ENCODE measurements around the gene OR8K3. TPM values are rescaled to one million over a fixed set of nuclear protein-coding genes. Genes with fewer than 3 reads are reported as not detected.

OR8K3 gene
- total RNA-seq: not detected

- H3K4me1 ChIP-seq (ENCODE audit: insufficient read depth, low read length): no peaks in the 10 kb centered on the region
- H3K9me3 ChIP-seq (ENCODE audit: low read depth, low read length): peaks cover 6% of the 10 kb centered on the region
- no peaks in the 10 kb centered on the region for H3K27me3 ChIP-seq (ENCODE audit: insufficient read depth, low read length)
- no peak within 1 kb of the TSS for H3K4me3 ChIP-seq (ENCODE audit: low read length)
These were observed at the start of gene OR8K3 for GRCh38 chr11:56314844-56315243. OR8K3 (plus strand) TSS chr11:56315144; CDS start chr11:56318307, 3,163 bp downstream.

- no peaks in the 10 kb centered on the region for H3K27me3 ChIP-seq (ENCODE audit: insufficient read depth, low read length)
- H3K4me3 ChIP-seq (ENCODE audit: low read length): no peak overlapping the region
- H3K4me1 ChIP-seq (ENCODE audit: insufficient read depth, low read length): no peaks in the 10 kb centered on the region
- peaks cover 9% of the 10 kb centered on the region for H3K9me3 ChIP-seq (ENCODE audit: low read depth, low read length)
These were observed 43.9 kb upstream of the OR8K3 start for GRCh38 chr11:56271092-56271491.

GRCh38 chr11:56273854-56274253 is 41.1 kb upstream of the OR8K3 start, which contains the start of gene OR5T1:
OR5T1 (plus strand) TSS chr11:56274154; CDS start chr11:56275639, 1,485 bp downstream.
- Histone ChIP-seq H3K4me1 (ENCODE audit: insufficient read depth, low read length) (no peaks in the 10 kb centered on the region), H3K27me3 (ENCODE audit: insufficient read depth, low read length) (no peaks in the 10 kb centered on the region), H3K4me3 (ENCODE audit: low read length) (no peak within 1 kb of the TSS), H3K9me3 (ENCODE audit: low read depth, low read length) (peaks cover 9% of the 10 kb centered on the region)

GRCh38 chr11:56292154-56292553 is 22.8 kb upstream of the OR8K3 start, which contains the start of gene OR8H1:
OR8H1 (minus strand) TSS chr11:56292254; CDS start chr11:56291062, 1,192 bp downstream.
- H3K4me1 ChIP-seq (ENCODE audit: insufficient read depth, low read length): no peaks in the 10 kb centered on the region
- no peak within 1 kb of the TSS for H3K4me3 ChIP-seq (ENCODE audit: low read length)
- no peaks in the 10 kb centered on the region for H3K27me3 ChIP-seq (ENCODE audit: insufficient read depth, low read length)
- H3K9me3 ChIP-seq (ENCODE audit: low read depth, low read length): peaks cover 9% of the 10 kb centered on the region

GRCh38 chr11:56296898-56297297 is 18.0 kb upstream of the OR8K3 start:
- H3K9me3 ChIP-seq (ENCODE audit: low read depth, low read length): peaks cover 5% of the 10 kb centered on the region
- H3K27me3 ChIP-seq (ENCODE audit: insufficient read depth, low read length): no peaks in the 10 kb centered on the region
- H3K4me1 ChIP-seq (ENCODE audit: insufficient read depth, low read length): no peaks in the 10 kb centered on the region
- no peak overlapping the region for H3K4me3 ChIP-seq (ENCODE audit: low read length)

GRCh38 chr11:56307836-56308235 is 7.1 kb upstream of the OR8K3 start:
- no peaks in the 10 kb centered on the region for H3K4me1 ChIP-seq (ENCODE audit: insufficient read depth, low read length)
- peaks cover 20% of the 10 kb centered on the region for H3K9me3 ChIP-seq (ENCODE audit: low read depth, low read length)
- no peak overlapping the region for H3K4me3 ChIP-seq (ENCODE audit: low read length)
- no peaks in the 10 kb centered on the region for H3K27me3 ChIP-seq (ENCODE audit: insufficient read depth, low read length)

GRCh38 chr11:56331861-56332491 is 17.0 kb downstream of the OR8K3 start:
- no peak overlapping the region for H3K4me3 ChIP-seq (ENCODE audit: low read length)
- H3K9me3 ChIP-seq (ENCODE audit: low read depth, low read length): no peaks in the 10 kb centered on the region
- no peaks in the 10 kb centered on the region for H3K27me3 ChIP-seq (ENCODE audit: insufficient read depth, low read length)

GRCh38 chr11:56333156-56333555 is 18.2 kb downstream of the OR8K3 start:
- Histone ChIP-seq H3K9me3 (ENCODE audit: low read depth, low read length) (no peaks in the 10 kb centered on the region), H3K4me3 (ENCODE audit: low read length) (no peak overlapping the region), H3K4me1 (ENCODE audit: insufficient read depth, low read length) (no peaks in the 10 kb centered on the region), H3K27me3 (ENCODE audit: insufficient read depth, low read length) (no peaks in the 10 kb centered on the region)

More at GRCh38 chr11:56331861-56332491, 17.0 kb downstream of the OR8K3 start:
- no peaks in the 10 kb centered on the region for H3K4me1 ChIP-seq (ENCODE audit: insufficient read depth, low read length)

- Histone ChIP-seq H3K4me3 (ENCODE audit: low read length) (no peak overlapping the region), H3K27me3 (ENCODE audit: insufficient read depth, low read length) (no peaks in the 10 kb centered on the region), H3K9me3 (ENCODE audit: low read depth, low read length) (peaks cover 32% of the 10 kb centered on the region), H3K4me1 (ENCODE audit: insufficient read depth, low read length) (no peaks in the 10 kb centered on the region)
These were observed 25.3 kb downstream of the OR8K3 start for GRCh38 chr11:56340289-56340688.

- H3K27me3 ChIP-seq (ENCODE audit: insufficient read depth, low read length): no peaks in the 10 kb centered on the region
- peaks cover 14% of the 10 kb centered on the region for H3K9me3 ChIP-seq (ENCODE audit: low read depth, low read length)
- H3K4me3 ChIP-seq (ENCODE audit: low read length): no peak within 1 kb of the TSS
- H3K4me1 ChIP-seq (ENCODE audit: insufficient read depth, low read length): no peaks in the 10 kb centered on the region
These were observed 30.8 kb downstream of the OR8K3 start, which contains the start of gene OR8K1 for GRCh38 chr11:56345739-56346138. OR8K1 (plus strand) TSS chr11:56346039; CDS start chr11:56346039, 0 bp downstream.

- no peaks in the 10 kb centered on the region for H3K9me3 ChIP-seq (ENCODE audit: low read depth, low read length)
- no peaks in the 10 kb centered on the region for H3K27me3 ChIP-seq (ENCODE audit: insufficient read depth, low read length)
- no peaks in the 10 kb centered on the region for H3K4me1 ChIP-seq (ENCODE audit: insufficient read depth, low read length)
- H3K4me3 ChIP-seq (ENCODE audit: low read length): no peak within 1 kb of the TSS
These were observed 39.0 kb downstream of the OR8K3 start, which contains the start of gene OR8J1 for GRCh38 chr11:56353991-56354390. OR8J1 (plus strand) TSS chr11:56354291; CDS start chr11:56360247, 5,956 bp downstream.

Other genes starting within 250 kb of the OR8K3 start
- gene OR8I2, start 221.8 kb upstream of the OR8K3 start, total RNA-seq: not detected
- not detected for gene OR8H2, start 211.5 kb upstream of the OR8K3 start, total RNA-seq
- gene OR8H3, start 192.8 kb upstream of the OR8K3 start, total RNA-seq: not detected
- gene OR8J3, start 174.9 kb upstream of the OR8K3 start, total RNA-seq: not detected
- not detected for gene OR8K5, start 154.8 kb upstream of the OR8K3 start, total RNA-seq
- not detected for gene OR5J2, start 138.5 kb upstream of the OR8K3 start, total RNA-seq
- gene OR5T2, start 80.9 kb upstream of the OR8K3 start, total RNA-seq: not detected
- not detected for gene OR5T3, start 62.9 kb upstream of the OR8K3 start, total RNA-seq
- not detected for gene OR5T1, start 41.0 kb upstream of the OR8K3 start, total RNA-seq
- not detected for gene OR8H1, start 22.9 kb upstream of the OR8K3 start, total RNA-seq
- not detected for gene OR8K1, start 30.9 kb downstream of the OR8K3 start, total RNA-seq
- gene OR8J1, start 39.1 kb downstream of the OR8K3 start, total RNA-seq: not detected
- not detected for gene OR8U1, start 60.5 kb downstream of the OR8K3 start, total RNA-seq
- not detected for gene OR5AL1, start 97.6 kb downstream of the OR8K3 start, total RNA-seq
- not detected for gene OR5M3, start 158.2 kb downstream of the OR8K3 start, total RNA-seq
- gene OR5M8, start 176.2 kb downstream of the OR8K3 start, total RNA-seq: not detected
- gene OR5M11, start 228.1 kb downstream of the OR8K3 start, total RNA-seq: not detected

All from mononuclear cell (primary cell).